GM12865 (cell line): ENCODE data around the gene GATB.

Experiments used
- DNase-seq: peaks from one replicate; pipeline ENCODE4 v3.0.0; 2010; ENCODE audit warnings: low read depth
- H3K4me3 ChIP-seq: 2 replicates; pipeline ENCODE4 v1.5.1; 2011; ENCODE audit warnings: mild to moderate bottlenecking, low read depth, low read length, control low read depth
- CTCF ChIP-seq: IDR thresholded peaks from 2 replicates; pipeline ENCODE4 v1.5.1; 2011; ENCODE audit warnings: low read length, control low read depth, low read depth, inconsistent platforms; ENCODE audit not compliant: insufficient read depth; ENCODE audit errors: missing control alignments

The GATB gene

GRCh38 chr4:151641983-151642382 is 118.8 kb downstream of the GATB start:
- DNase-seq = no peak
- TF ChIP-seq CTCF = no peak
- no peak overlapping the region for H3K4me3 ChIP-seq

- TF ChIP-seq CTCF = no peak
- H3K4me3 ChIP-seq = no peak overlapping the region
- peak; percentile 26 for DNase-seq
Observed at GRCh38 chr4:151641167-151641566, 119.6 kb downstream of the GATB start.

GRCh38 chr4:151640381-151640780 is 120.4 kb downstream of the GATB start:
- H3K4me3 ChIP-seq = no peak overlapping the region
- DNase-seq = no peak
- no peak for TF ChIP-seq CTCF

GRCh38 chr4:151638295-151638858 is 122.4 kb downstream of the GATB start:
- no peak for TF ChIP-seq CTCF
- no peak overlapping the region for H3K4me3 ChIP-seq
- DNase-seq = no peak

- no peak for DNase-seq
- no peak overlapping the region for H3K4me3 ChIP-seq
- no peak for TF ChIP-seq CTCF
Observed at GRCh38 chr4:151631349-151631748, 129.5 kb downstream of the GATB start.

GRCh38 chr4:151629097-151629783 is 131.6 kb downstream of the GATB start:
- no peak for TF ChIP-seq CTCF
- H3K4me3 ChIP-seq = no peak overlapping the region
- DNase-seq = no peak
